ENCODE measurements around the gene FAM168B.

GRCh38 chr2:131130298-131130596 lies 37.0 kb upstream of the FAM168B start:
- no peak for TF ChIP-seq CTCF (IDR thresholded peaks at IDR 0.05)
- TF ChIP-seq EP300 (IDR thresholded peaks at IDR 0.05): no peak
- TF ChIP-seq POLR2A (IDR thresholded peaks at IDR 0.05): no peak

All from suprapubic skin (tissue), 3 donors.